Left hindlimb (tissue), 1 donor: ENCODE results near the gene GPRIN2.
A peak's percentile ranks its signal among the peaks of the same experiment; 100 is the strongest.
"Not testable (repeated sequence)": the region's sequence is repeated elsewhere in the genome, so short reads cannot be mapped to it uniquely, and the experiment has no call there.

Source experiments
- DNase-seq: peaks from one replicate; pipeline ENCODE4 v3.0.0-alpha.2; 2018

Gene GPRIN2

GRCh38 chr10:46556515-46557318 is at the start of gene GPRIN2:
GPRIN2 (minus strand) TSS chr10:46556658; CDS start chr10:46550736, 5,922 bp downstream.
- peak; percentile 40 for DNase-seq

DNA sequence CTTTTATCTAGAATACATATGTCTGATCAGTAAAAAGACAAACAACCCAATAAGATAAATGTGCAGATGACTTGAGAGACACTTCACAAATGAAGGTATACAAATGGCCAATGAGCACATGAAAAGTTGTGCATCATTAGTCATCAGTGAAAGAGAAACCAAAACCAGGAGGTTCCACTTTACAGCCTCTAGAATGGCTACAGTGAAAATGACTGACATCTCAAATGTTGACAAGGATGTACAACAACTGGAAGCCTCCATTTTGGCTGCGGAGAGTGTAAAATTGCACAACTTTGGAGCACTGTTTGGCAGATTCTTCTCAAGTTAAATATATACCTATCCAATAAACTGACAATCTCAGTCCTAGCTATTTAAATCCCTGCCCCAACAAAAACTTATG is 44.1 kb upstream of the GPRIN2 start:
- DNase-seq: not testable (repeated sequence)

- DNase-seq: not testable (repeated sequence)
Observed at GRCh38 chr10:46597616-46598246, 41.3 kb upstream of the GPRIN2 start.

DNA sequence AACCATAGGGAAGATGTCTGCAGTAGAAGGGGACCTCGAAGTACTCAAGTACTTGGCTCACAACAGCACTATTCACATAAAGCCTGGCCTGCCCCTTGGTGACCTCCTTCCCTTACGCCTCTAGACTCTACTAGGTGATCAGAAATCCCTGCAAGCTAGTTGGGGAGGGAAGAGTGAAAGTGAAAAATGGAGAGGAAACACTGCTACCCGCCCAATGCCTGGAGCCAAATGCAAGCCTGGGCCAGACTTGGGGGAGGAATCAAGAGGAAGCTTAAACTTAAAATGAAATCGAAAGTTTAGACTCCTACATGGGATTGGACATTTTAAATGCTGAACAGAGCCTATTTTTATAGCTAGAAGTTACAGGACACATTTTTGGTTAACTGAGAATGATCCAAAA is 40.1 kb upstream of the GPRIN2 start:
- not testable (repeated sequence) for DNase-seq

GRCh38 chr10:46594453-46595063 is 38.1 kb upstream of the GPRIN2 start:
- DNase-seq: not testable (repeated sequence)

DNA sequence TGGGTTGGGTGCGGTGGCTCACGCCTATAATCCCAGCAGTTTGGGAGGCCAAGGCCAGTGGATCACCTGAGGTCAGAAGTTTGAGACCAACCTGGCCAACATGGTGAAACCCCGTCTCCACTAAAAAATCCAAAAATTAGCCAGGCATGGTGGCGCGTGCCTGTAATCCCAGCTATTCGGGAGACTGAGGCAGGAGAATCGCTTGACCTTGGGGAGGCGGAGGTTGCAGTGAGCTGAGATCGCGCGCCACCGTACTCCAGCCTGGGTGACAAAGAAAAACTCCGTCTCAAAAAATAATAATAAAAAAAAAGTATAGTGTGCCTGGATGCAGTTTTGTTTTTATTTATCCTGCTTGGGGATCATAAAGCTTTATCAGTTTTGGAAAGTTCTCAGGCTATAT is 36.8 kb upstream of the GPRIN2 start:
- not testable (repeated sequence) for DNase-seq

- DNase-seq: not testable (repeated sequence)
Observed at GRCh38 chr10:46591053-46591452, 34.6 kb upstream of the GPRIN2 start.

DNA sequence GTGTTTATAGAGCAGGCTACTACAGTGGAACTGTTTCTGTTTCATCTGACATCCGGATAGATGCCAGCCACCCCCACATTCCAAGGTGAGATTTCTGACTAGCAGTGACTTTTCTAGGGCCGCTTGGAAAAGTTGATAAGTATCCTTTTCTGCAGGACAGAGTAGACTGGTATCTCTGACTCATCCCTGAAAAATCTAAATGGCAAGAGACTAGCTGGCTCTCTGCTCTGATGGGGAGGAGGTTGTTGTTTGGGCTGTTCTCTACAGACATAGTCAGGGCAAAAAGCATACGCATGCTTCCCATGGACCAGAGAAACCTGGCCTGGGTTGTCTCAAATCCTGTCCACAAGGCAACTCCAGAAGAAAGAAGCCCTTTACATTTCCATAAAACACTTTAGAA is 33.1 kb upstream of the GPRIN2 start:
- not testable (repeated sequence) for DNase-seq

DNA sequence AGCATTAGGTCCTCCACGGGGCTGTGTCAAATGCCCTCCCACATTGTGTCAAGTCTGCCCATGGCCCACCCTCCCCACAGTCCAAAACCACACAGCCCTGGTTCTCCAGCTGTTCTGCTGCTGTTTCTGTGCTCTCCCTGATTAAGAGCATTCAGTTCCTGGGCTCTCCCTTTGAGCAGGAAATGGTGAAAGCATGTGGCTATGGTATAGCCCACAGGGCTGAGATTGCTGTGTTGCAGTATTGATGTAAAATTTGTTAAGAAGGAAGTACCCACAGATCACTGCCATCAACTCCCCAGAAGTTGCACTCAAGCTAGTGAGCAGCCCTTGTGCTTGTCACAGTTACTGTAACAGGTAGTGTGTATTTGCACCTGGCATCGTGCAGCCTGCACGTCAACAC is 31.8 kb upstream of the GPRIN2 start:
- not testable (repeated sequence) for DNase-seq

DNA sequence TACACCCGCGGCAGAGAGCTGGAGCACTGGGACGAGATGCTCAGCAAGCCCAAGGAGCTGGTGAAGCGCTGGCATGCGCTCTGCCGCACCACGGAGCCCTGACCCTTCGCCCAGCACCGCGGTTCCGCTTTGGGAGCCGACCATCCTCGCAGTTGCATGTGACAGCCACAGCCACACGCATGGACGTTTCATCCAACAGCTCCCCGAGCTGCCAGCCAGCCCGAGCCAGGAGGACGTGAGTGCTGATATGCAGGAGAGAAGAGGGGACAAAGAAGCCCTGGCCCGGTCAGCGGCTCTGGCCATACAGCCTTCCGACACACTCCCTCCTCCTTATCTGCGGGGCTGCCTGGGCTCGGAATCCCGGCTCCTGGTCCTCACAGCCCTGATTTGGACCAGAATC is 31.1 kb upstream of the GPRIN2 start:
- not testable (repeated sequence) for DNase-seq

DNA sequence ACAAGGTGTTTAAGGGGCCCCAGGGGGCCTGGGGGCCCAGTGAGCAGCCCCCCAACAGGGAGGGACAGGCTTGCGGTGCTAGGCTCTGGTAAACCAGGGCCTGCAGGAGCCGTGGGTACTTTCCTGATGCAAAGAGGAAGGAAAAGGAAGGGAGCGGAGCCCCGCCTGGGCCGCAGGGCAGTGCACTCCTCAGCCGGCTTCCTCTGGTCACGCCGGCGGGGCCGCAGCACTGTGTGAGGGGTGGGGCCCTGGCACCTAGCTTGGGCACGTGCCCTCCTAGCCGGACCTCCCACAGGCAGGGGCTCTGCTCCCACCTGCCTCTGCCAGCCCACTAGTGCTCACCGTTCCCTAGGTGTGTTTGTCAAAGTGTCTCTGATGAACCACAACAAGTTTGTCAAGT is 28.8 kb upstream of the GPRIN2 start:
- not testable (repeated sequence) for DNase-seq

GRCh38 chr10:46584196-46584595 is 27.7 kb upstream of the GPRIN2 start:
- DNase-seq: peak; percentile 8

- DNase-seq: not testable (repeated sequence)
Observed at GRCh38 chr10:46582568-46582967, 26.1 kb upstream of the GPRIN2 start.

DNA sequence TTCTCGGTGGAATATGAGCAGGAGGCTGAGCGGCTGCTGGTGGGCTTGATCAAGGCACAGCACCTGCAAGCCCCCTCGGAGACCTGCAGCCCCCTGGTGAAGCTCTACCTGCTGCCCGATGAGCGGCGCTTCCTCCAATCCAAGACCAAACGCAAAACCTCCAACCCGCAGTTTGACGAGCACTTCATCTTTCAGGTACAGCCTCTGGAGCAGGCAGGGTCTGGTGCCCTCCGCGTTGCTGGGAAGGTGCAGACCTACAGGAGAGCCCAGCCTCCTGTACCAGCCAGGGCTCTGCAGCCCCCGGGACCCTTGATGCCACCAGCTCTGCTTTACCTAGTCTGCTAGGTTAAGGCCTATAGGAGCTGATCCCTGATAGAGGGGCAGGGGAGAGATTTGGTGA is 25.5 kb upstream of the GPRIN2 start:
- DNase-seq: not testable (repeated sequence)

DNA sequence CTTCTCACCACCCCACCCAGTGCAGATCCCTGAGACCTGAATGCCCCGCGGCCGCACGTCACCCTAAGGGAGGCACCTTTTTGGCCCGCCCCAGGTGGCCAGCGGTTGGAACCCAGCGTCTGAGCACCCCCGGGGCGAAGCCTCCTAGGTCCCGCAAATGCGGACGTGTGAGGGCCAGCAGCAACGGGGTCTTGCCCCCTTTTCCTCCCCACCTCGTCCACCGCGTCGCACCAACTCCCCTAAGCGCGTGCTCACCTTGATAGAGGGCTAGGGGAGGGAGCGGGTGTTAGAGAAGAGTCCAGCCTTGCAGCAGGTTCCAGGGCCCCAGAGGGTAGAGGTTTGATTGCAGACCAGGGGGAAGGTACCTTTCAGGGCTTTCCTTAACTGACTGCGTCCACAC is 22.9 kb upstream of the GPRIN2 start:
- DNase-seq: not testable (repeated sequence)

DNA sequence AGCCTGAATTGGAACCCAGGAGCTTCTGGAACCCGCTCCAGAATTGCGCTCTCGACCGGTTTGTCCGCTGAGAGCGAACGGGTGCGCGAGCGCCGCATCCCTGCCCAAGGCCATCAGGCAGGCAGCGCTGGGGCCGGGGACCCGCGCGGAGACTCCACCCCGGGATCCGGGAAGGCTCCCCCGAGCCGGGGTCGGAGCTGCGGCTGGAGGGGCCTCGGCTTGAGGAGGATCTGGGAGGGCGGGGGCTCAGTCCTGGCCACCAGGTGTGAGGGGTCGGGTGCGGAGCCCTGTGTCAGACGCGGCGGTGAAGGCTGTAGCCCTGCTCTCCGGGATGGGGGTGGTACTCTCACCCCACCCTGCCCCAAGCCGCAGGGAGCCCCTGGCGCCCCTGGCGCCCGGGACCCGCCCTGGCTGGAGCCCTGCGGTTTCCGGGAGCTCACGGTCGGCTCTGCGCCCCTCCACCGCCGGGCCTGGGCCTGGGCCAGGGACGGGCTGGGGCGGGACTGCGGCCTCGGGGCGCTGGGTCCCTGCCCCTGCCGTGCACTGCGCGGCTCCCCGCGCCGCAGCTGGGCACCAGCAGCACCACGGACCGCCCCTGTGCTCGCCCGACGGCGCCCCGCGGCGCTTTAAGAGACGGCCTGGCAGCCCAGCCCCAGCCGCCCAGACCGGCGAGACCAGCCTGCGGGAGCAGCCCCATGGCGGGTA is 22.2 kb upstream of the GPRIN2 start, which contains the start of gene SYT15:
Gene SYT15, plus strand, starts transcription at position 655 of the 705 bp plus-strand sequence. Its CDS starts 41 bp downstream, at position 696.
- peak; percentile 19 for DNase-seq

- DNase-seq: peak; percentile 28
Observed at GRCh38 chr10:46577624-46578473, 21.4 kb upstream of the GPRIN2 start.

GRCh38 chr10:46573884-46574283 is 17.4 kb upstream of the GPRIN2 start:
- DNase-seq: peak; percentile 6

GRCh38 chr10:46573314-46573713 is 16.9 kb upstream of the GPRIN2 start:
- DNase-seq: not testable (repeated sequence)

DNA sequence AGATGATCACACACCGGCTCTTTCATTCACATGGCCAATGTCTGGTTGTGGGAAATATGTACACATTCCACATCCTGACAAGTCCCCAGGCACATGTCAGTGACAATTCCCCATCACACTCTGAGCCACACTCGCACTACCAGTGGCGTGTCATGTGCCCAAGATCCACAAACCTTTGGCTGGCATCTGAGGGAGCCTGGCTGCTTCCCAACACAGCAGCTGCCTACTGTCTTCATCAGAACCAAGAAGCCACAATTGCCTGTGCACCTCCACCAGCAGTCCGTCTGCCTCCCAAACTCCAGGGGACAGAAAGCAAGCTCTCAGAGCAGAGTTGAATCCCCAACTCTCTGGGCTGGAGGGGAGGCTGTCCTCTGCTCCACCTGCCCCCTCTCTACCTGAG is 16.3 kb upstream of the GPRIN2 start:
- DNase-seq: peak; percentile 27

GRCh38 chr10:46570655-46571054 is 14.2 kb upstream of the GPRIN2 start:
- DNase-seq: not testable (repeated sequence)

DNA sequence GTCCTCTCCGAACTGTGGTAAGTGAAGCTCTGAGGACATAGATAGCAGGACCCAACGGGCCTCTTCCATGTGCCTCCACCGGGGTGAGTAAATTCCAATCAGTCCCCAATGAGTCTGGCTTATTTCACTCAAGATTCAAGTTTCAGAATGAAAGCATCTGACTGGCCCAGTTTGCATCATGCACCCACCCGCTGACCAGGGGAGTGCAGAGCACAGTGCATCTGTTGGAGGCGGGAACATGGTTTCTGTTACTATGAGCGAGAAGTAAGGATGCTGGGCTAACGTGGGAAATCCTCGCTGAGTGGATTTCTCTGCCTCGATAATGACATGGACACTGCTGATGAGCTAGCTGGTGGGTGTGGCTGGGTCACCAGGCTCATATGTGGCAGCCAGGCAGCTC is 10.7 kb upstream of the GPRIN2 start:
- DNase-seq: not testable (repeated sequence)
